Measurements from ENCODE around the gene SPINK13.

The SPINK13 gene

GRCh38 chr5:148268566-148268965, at the start of gene SPINK13:
TSS of gene SPINK13 (plus strand) at chr5:148268794. CDS start at chr5:148270073, 1,279 bp downstream.
- no peak for TF ChIP-seq CTCF (IDR thresholded peaks at IDR 0.05)
- Histone ChIP-seq H3K27me3 (no peaks in the 10 kb centered on the region), H3K4me1 (ENCODE audit: control insufficient read depth in 1 of 2, insufficient read depth in 1 of 2, low read depth in 1 of 2, low read length in 1 of 2) (no peaks in the 10 kb centered on the region), H3K9me3 (no peaks in the 10 kb centered on the region), H3K27ac (no peak within 1 kb of the TSS), H3K4me3 (ENCODE audit: low read depth in 1 of 2, low read length in 1 of 2) (no peak within 1 kb of the TSS), H3K36me3 (no peaks in the 10 kb centered on the region)

- Histone ChIP-seq H3K27ac (no peak overlapping the region), H3K4me1 (ENCODE audit: control insufficient read depth in 1 of 2, insufficient read depth in 1 of 2, low read depth in 1 of 2, low read length in 1 of 2) (no peaks in the 10 kb centered on the region), H3K36me3 (no peaks in the 10 kb centered on the region), H3K27me3 (no peaks in the 10 kb centered on the region), H3K9me3 (no peaks in the 10 kb centered on the region), H3K4me3 (ENCODE audit: low read depth in 1 of 2, low read length in 1 of 2) (no peak overlapping the region)
- no peak for TF ChIP-seq CTCF (IDR thresholded peaks at IDR 0.05)
Observed at GRCh38 chr5:148221508-148221907, 47.1 kb upstream of the SPINK13 start.

GRCh38 chr5:148224117-148224742, 44.4 kb upstream of the SPINK13 start:
- Histone ChIP-seq H3K4me1 (ENCODE audit: control insufficient read depth in 1 of 2, insufficient read depth in 1 of 2, low read depth in 1 of 2, low read length in 1 of 2) (no peaks in the 10 kb centered on the region), H3K9me3 (no peaks in the 10 kb centered on the region), H3K27me3 (no peaks in the 10 kb centered on the region), H3K4me3 (ENCODE audit: low read depth in 1 of 2, low read length in 1 of 2) (no peak overlapping the region), H3K27ac (no peak overlapping the region), H3K36me3 (no peaks in the 10 kb centered on the region)
- TF ChIP-seq CTCF (IDR thresholded peaks at IDR 0.05) = no peak

- Histone ChIP-seq H3K9me3 (no peaks in the 10 kb centered on the region), H3K4me1 (ENCODE audit: control insufficient read depth in 1 of 2, insufficient read depth in 1 of 2, low read depth in 1 of 2, low read length in 1 of 2) (no peaks in the 10 kb centered on the region), H3K4me3 (ENCODE audit: low read depth in 1 of 2, low read length in 1 of 2) (no peak overlapping the region), H3K27me3 (no peaks in the 10 kb centered on the region), H3K27ac (no peak overlapping the region), H3K36me3 (no peaks in the 10 kb centered on the region)
- no peak for TF ChIP-seq CTCF (IDR thresholded peaks at IDR 0.05)
Observed at GRCh38 chr5:148228392-148228984, 40.1 kb upstream of the SPINK13 start.

- no peak overlapping the region for H3K4me3 ChIP-seq (ENCODE audit: low read depth in 1 of 2, low read length in 1 of 2)
- H3K27ac ChIP-seq = no peak overlapping the region
- no peaks in the 10 kb centered on the region for H3K27me3 ChIP-seq
- no peak for TF ChIP-seq CTCF (IDR thresholded peaks at IDR 0.05)
- no peaks in the 10 kb centered on the region for H3K4me1 ChIP-seq (ENCODE audit: control insufficient read depth in 1 of 2, insufficient read depth in 1 of 2, low read depth in 1 of 2, low read length in 1 of 2)
- no peaks in the 10 kb centered on the region for H3K36me3 ChIP-seq
- no peaks in the 10 kb centered on the region for H3K9me3 ChIP-seq
Observed at GRCh38 chr5:148229840-148230239, 38.8 kb upstream of the SPINK13 start.

All from neutrophil (primary cell).